ENCODE results near the gene MAML1. TPM values are rescaled to one million over a fixed set of nuclear protein-coding genes. Genes with fewer than 3 reads are reported as not detected.

MAML1 gene
- total and polyA plus RNA-seq, 4 donors = 6.7 to 34.5 (median 20.5) TPM

DNA sequence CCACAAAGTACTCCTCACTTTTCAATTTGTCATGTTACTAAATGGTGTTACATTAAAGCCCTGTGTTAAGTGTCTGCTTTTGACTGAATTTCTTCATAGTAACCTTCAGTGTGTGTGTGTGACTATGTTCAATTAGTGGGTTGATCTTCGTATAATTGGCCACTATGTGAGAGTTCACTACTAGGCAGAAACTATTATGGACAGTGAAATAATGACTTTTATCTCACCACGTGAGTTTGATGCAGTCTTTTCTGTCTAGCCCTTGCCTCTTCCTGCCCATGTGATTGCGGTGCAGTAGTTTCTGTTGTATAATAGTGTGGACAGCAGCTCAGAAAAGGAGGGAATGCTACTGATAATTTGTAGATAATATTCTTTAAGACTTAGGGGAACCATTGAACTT, 1.8 kb upstream of the MAML1 start:
- Histone ChIP-seq H3K4me1 (ENCODE audit: control insufficient read depth in 5 of 5, insufficient read depth in 5 of 5, low read length in 5 of 5) (peaks cover 4 to 12% (median 9%) of the 10 kb centered on the region in 5 donors), H3K9ac (ENCODE audit: insufficient read depth in 1 of 2, low read length in 2 of 2) (no peak overlapping the region), H3K4me3 (no peak overlapping the region), H3K27ac (ENCODE audit: low read depth in 1 of 2, low read length in 1 of 2) (no peak overlapping the region), H3K36me3 (ENCODE audit: control insufficient read depth in 4 of 4, insufficient read depth in 4 of 4, low read length in 4 of 4) (peaks cover 12 to 31% (median 18%) of the 10 kb centered on the region in 4 donors), H3K27me3 (ENCODE audit: control insufficient read depth in 3 of 3, insufficient read depth in 3 of 3, low read length in 2 of 3) (no peaks in the 10 kb centered on the region), H3K9me3 (ENCODE audit: control insufficient read depth in 4 of 4, insufficient read depth in 3 of 4, low read length in 3 of 4) (no peaks in the 10 kb centered on the region)
- WGBS, 2 donors = 71 to 73% methylated on average over 3 of the region's 3 CpGs
- no peak for DNase-seq
- TF ChIP-seq, protein P1, sequence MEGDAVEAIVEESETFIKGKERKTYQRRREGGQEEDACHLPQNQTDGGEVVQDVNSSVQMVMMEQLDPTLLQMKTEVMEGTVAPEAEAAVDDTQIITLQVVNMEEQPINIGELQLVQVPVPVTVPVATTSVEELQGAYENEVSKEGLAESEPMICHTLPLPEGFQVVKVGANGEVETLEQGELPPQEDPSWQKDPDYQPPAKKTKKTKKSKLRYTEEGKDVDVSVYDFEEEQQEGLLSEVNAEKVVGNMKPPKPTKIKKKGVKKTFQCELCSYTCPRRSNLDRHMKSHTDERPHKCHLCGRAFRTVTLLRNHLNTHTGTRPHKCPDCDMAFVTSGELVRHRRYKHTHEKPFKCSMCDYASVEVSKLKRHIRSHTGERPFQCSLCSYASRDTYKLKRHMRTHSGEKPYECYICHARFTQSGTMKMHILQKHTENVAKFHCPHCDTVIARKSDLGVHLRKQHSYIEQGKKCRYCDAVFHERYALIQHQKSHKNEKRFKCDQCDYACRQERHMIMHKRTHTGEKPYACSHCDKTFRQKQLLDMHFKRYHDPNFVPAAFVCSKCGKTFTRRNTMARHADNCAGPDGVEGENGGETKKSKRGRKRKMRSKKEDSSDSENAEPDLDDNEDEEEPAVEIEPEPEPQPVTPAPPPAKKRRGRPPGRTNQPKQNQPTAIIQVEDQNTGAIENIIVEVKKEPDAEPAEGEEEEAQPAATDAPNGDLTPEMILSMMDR (IDR thresholded peaks at IDR 0.05; ENCODE audit: control extremely low read depth, extremely low read depth) = no peak
- no peak for ATAC-seq (ENCODE audit: insufficient read depth, low FRiP score)

DNA sequence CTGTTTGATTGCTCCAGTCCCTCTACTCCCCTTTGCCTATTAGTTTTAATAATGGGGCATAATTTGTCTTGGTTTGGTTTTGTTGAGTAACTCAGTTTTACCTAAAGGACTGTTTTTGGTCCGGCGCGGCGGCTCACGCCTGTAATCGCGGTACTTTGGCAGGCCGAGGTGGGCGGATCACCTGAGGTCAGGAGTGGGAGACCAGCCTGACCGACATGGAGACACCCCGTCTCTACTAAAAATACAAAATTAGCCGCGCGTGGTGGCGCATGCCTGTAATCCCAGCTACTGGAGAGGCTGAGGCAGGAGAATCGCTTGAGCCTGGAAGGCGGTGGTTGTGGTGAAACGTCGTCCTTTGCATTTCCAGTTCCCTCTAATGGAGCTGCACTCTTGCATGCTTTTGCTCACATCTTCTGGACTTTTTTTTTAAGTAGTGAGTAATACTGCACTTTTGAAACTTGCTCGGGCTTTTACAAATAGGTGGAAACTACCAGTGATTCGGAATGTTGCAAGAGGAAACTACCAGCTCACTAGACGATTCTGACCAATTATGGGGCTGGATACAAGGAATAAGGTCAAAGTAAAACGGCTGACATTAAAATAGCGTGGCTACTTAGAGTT, 721 bp upstream of the MAML1 start:
- no peak overlapping the region for H3K9ac ChIP-seq (ENCODE audit: insufficient read depth in 1 of 2, low read length in 2 of 2)
- WGBS, 2 donors = 48 to 60% methylated on average over 24 of the region's 24 CpGs
- no peaks in the 10 kb centered on the region for H3K9me3 ChIP-seq (ENCODE audit: control insufficient read depth in 4 of 4, insufficient read depth in 3 of 4, low read length in 3 of 4)
- H3K4me1 ChIP-seq (ENCODE audit: control insufficient read depth in 5 of 5, insufficient read depth in 5 of 5, low read length in 5 of 5) = peaks cover 4 to 12% (median 11%) of the 10 kb centered on the region in 5 donors
- peaks cover 12 to 26% (median 15%) of the 10 kb centered on the region in 4 donors for H3K36me3 ChIP-seq (ENCODE audit: control insufficient read depth in 4 of 4, insufficient read depth in 4 of 4, low read length in 4 of 4)
- peak overlapping the region; percentile 37 to 81 for H3K27ac ChIP-seq (ENCODE audit: low read depth in 1 of 2, low read length in 1 of 2)
- H3K4me3 ChIP-seq = no peak overlapping the region
- no peaks in the 10 kb centered on the region for H3K27me3 ChIP-seq (ENCODE audit: control insufficient read depth in 3 of 3, insufficient read depth in 3 of 3, low read length in 2 of 3)
- DNase-seq (no peak), ATAC-seq (ENCODE audit: insufficient read depth, low FRiP score) (peak; percentile 3)
- TF ChIP-seq, protein P1 (IDR thresholded peaks at IDR 0.05; ENCODE audit: control extremely low read depth, extremely low read depth) = no peak

DNA sequence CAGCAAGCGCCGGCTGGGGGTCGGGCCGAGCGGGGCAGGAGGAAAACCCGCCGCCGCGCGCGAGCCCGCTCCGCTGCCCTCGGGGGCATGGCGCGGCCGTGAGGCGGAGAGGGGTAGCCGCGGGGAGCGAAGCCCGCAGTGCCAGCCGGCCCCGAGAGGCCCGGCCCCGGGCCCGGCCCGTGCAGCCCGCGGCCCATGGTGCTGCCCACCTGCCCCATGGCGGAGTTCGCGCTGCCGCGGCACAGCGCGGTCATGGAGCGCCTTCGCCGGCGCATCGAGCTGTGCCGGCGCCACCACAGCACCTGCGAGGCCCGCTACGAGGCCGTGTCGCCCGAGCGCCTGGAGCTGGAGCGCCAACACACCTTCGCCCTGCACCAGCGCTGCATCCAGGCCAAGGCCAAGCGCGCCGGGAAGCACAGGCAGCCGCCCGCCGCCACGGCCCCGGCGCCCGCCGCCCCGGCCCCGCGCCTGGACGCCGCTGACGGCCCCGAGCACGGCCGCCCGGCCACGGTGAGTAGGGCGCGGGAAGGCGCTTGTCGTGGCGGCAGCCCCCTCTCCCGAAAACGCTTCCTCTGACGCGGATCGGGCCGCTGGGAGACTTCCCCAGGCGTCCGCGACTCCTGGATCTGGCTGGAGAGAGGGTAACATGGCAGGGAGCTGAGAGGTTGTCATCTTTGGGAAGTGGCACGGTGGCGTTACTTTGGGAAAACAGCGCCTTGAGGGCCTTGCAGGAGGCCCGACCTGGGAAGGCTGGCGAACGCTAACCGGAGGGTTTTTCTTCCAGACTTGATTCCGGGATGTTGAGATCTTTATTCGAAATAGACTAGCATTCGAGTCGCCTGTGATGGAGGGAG, 523 bp downstream of the MAML1 start:
- WGBS, 2 donors = 0 to 1% methylated on average over 44 to 101 of the region's 101 CpGs
- Histone ChIP-seq H3K27me3 (ENCODE audit: control insufficient read depth in 3 of 3, insufficient read depth in 3 of 3, low read length in 2 of 3) (no peaks in the 10 kb centered on the region), H3K9ac (ENCODE audit: insufficient read depth in 1 of 2, low read length in 2 of 2) (peak overlapping the region; percentile 59 to 88), H3K9me3 (ENCODE audit: control insufficient read depth in 4 of 4, insufficient read depth in 3 of 4, low read length in 3 of 4) (no peaks in the 10 kb centered on the region), H3K27ac (ENCODE audit: low read depth in 1 of 2, low read length in 1 of 2) (peak overlapping the region; percentile 96 to 97), H3K4me1 (ENCODE audit: control insufficient read depth in 5 of 5, insufficient read depth in 5 of 5, low read length in 5 of 5) (peaks cover 4 to 18% (median 11%) of the 10 kb centered on the region in 5 donors), H3K4me3 (peak overlapping the region; percentile 75), H3K36me3 (ENCODE audit: control insufficient read depth in 4 of 4, insufficient read depth in 4 of 4, low read length in 4 of 4) (peaks cover 0 to 16% (median 6%) of the 10 kb centered on the region in 4 donors)
- TF ChIP-seq, protein P1 (IDR thresholded peaks at IDR 0.05; ENCODE audit: control extremely low read depth, extremely low read depth) = no peak
- DNase-seq (peak; percentile 52 to 61 (median 61)), ATAC-seq (ENCODE audit: insufficient read depth, low FRiP score) (peak; percentile 59)
